ENCODE data around the gene CPAMD8.

DNA sequence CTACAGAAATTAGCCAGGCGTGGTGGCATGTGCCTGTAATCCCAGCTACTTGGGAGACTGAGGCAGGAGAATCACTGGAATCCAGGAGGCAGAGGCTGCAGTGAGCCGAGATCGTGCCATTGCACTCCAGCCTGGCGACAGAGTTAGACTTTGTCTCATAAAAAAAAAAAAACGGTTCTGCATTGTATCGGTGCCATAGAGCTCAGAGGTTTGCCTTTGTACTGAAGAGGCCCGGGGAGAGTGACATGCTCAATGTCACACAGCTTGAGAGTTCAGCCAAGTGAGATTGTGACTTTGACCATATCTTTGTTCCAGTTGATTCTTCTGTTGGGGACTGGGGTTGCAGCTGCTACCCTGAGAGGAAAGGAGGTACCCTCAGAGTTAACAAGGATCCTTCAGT is 44.3 kb upstream of the CPAMD8 start:
- TF ChIP-seq, protein P1, sequence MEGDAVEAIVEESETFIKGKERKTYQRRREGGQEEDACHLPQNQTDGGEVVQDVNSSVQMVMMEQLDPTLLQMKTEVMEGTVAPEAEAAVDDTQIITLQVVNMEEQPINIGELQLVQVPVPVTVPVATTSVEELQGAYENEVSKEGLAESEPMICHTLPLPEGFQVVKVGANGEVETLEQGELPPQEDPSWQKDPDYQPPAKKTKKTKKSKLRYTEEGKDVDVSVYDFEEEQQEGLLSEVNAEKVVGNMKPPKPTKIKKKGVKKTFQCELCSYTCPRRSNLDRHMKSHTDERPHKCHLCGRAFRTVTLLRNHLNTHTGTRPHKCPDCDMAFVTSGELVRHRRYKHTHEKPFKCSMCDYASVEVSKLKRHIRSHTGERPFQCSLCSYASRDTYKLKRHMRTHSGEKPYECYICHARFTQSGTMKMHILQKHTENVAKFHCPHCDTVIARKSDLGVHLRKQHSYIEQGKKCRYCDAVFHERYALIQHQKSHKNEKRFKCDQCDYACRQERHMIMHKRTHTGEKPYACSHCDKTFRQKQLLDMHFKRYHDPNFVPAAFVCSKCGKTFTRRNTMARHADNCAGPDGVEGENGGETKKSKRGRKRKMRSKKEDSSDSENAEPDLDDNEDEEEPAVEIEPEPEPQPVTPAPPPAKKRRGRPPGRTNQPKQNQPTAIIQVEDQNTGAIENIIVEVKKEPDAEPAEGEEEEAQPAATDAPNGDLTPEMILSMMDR (IDR thresholded peaks at IDR 0.05) = no peak
- no peak for TF ChIP-seq POLR2A (IDR thresholded peaks at IDR 0.05)

All from ovary (tissue), 3 donors.